SK-N-SH treated with all-trans-retinoic acid at 6 μM for 48 hours (cell line): Measurements from ENCODE around the gene FBLN2.

Source experiments
- ATAC-seq: fragments of 200-7000 bp; cut with Tn5 transposase; 3 replicates; pipeline ENCODE4 v1.9.1; 2020; ENCODE audit warnings: mild to moderate bottlenecking, moderate library complexity
- ARNTL ChIP-seq: fragments of 450-650 bp; formaldehyde crosslinking; IDR thresholded peaks from 2 replicates; pipeline ENCODE4 v1.5.0; 2020; ENCODE audit warnings: low read depth, mild to moderate bottlenecking, moderate library complexity, borderline replicate concordance
- BACH2 ChIP-seq: fragments of 250-450 bp; sonication (Bioruptor Pico); IDR thresholded peaks from 2 replicates; pipeline ENCODE4 v1.9.0; 2021; ENCODE audit warnings: mild to moderate bottlenecking, borderline replicate concordance
- CREB5 ChIP-seq: fragments of 250-450 bp; sonication (Bioruptor Pico); IDR thresholded peaks from 2 replicates; pipeline ENCODE4 v1.5.1; 2020; ENCODE audit warnings: low read depth, mild to moderate bottlenecking, moderate library complexity
- CSDC2 ChIP-seq: fragments of 250-450 bp; sonication (Bioruptor Pico); IDR thresholded peaks from 2 replicates; pipeline ENCODE4 v1.5.0; 2020; ENCODE audit warnings: mild to moderate bottlenecking, moderate library complexity
- ESRRG ChIP-seq: fragments of 250-450 bp; sonication (Bioruptor Pico); IDR thresholded peaks from 2 replicates; pipeline ENCODE4 v1.6.1; 2021; ENCODE audit warnings: mild to moderate bottlenecking
- GLIS3 ChIP-seq: fragments of 250-450 bp; sonication (Bioruptor Pico); IDR thresholded peaks from 2 replicates; pipeline ENCODE4 v1.5.0; 2020; ENCODE audit warnings: mild to moderate bottlenecking, moderate library complexity
- ISL1 ChIP-seq: fragments of 250-450 bp; sonication (Bioruptor Pico); IDR thresholded peaks from 2 replicates; pipeline ENCODE4 v2.1.2; 2022; ENCODE audit warnings: mild to moderate bottlenecking, moderate library complexity
- OSR1 ChIP-seq: fragments of 250-450 bp; sonication (Bioruptor Pico); IDR thresholded peaks from 2 replicates; pipeline ENCODE4 v1.8.0; 2022; ENCODE audit warnings: moderate library complexity, mild to moderate bottlenecking, inconsistent platforms
- POU6F1 ChIP-seq: fragments of 250-450 bp; sonication (Bioruptor Pico); IDR thresholded peaks from 2 replicates; pipeline ENCODE4 v1.8.0; 2021; ENCODE audit warnings: low read depth, mild to moderate bottlenecking, moderate library complexity, borderline replicate concordance
- PPARA ChIP-seq: fragments of 250-450 bp; sonication (Bioruptor Pico); IDR thresholded peaks from 2 replicates; pipeline ENCODE4 v1.5.0; 2020; ENCODE audit warnings: mild to moderate bottlenecking, borderline replicate concordance
- RARB ChIP-seq: fragments of 250-450 bp; sonication (Bioruptor Pico); IDR thresholded peaks from 2 replicates; pipeline ENCODE4 v1.8.0; 2021; ENCODE audit warnings: mild to moderate bottlenecking, moderate library complexity
- SNAI2 ChIP-seq: fragments of 250-450 bp; sonication (Bioruptor Pico); IDR thresholded peaks from 2 replicates; pipeline ENCODE4 v1.5.0; 2020; ENCODE audit warnings: mild to moderate bottlenecking, moderate library complexity
- TCF4 ChIP-seq: fragments of 250-450 bp; sonication (Bioruptor Pico); IDR thresholded peaks from 2 replicates; pipeline ENCODE4 v1.8.0; 2021; ENCODE audit warnings: mild to moderate bottlenecking, moderate library complexity, borderline replicate concordance
- TOX ChIP-seq: fragments of 250-450 bp; sonication (Bioruptor Pico); IDR thresholded peaks from 2 replicates; pipeline ENCODE4 v1.8.0; 2021; ENCODE audit warnings: mild to moderate bottlenecking, moderate library complexity, borderline replicate concordance
- TSHZ2 ChIP-seq: fragments of 250-450 bp; sonication (Bioruptor Pico); IDR thresholded peaks from 2 replicates; pipeline ENCODE4 v1.5.0; 2020; ENCODE audit warnings: mild to moderate bottlenecking, moderate library complexity
- ZC3H10 ChIP-seq: fragments of 250-450 bp; sonication (Bioruptor Pico); IDR thresholded peaks from 2 replicates; pipeline ENCODE4 v1.5.1; 2021; ENCODE audit warnings: mild to moderate bottlenecking, moderate library complexity
- ZFP3 ChIP-seq: fragments of 250-450 bp; sonication (Bioruptor Pico); IDR thresholded peaks from 2 replicates; pipeline ENCODE4 v1.5.0; 2020; ENCODE audit warnings: mild to moderate bottlenecking, moderate library complexity
- ZFP30 ChIP-seq: fragments of 450-650 bp; formaldehyde crosslinking; IDR thresholded peaks from 2 replicates; pipeline ENCODE4 v1.5.0; 2022; ENCODE audit warnings: mild to moderate bottlenecking, moderate library complexity
- ZNF70 ChIP-seq: fragments of 450-650 bp; formaldehyde crosslinking; IDR thresholded peaks from 2 replicates; pipeline ENCODE4 v1.5.0; 2020; ENCODE audit warnings: mild to moderate bottlenecking, moderate library complexity
- TF ChIP-seq, protein P1 (sequence below): fragments of 250-450 bp; sonication (Bioruptor Pico); IDR thresholded peaks from 2 replicates; pipeline ENCODE4 v1.5.1; 2021; ENCODE audit warnings: mild to moderate bottlenecking, moderate library complexity
- TF ChIP-seq, protein P2 (sequence below): fragments of 250-450 bp; sonication (Bioruptor Pico); IDR thresholded peaks from 2 replicates; pipeline ENCODE4 v1.8.0; 2020; ENCODE audit warnings: mild to moderate bottlenecking, moderate library complexity, borderline replicate concordance

Gene FBLN2

DNA sequence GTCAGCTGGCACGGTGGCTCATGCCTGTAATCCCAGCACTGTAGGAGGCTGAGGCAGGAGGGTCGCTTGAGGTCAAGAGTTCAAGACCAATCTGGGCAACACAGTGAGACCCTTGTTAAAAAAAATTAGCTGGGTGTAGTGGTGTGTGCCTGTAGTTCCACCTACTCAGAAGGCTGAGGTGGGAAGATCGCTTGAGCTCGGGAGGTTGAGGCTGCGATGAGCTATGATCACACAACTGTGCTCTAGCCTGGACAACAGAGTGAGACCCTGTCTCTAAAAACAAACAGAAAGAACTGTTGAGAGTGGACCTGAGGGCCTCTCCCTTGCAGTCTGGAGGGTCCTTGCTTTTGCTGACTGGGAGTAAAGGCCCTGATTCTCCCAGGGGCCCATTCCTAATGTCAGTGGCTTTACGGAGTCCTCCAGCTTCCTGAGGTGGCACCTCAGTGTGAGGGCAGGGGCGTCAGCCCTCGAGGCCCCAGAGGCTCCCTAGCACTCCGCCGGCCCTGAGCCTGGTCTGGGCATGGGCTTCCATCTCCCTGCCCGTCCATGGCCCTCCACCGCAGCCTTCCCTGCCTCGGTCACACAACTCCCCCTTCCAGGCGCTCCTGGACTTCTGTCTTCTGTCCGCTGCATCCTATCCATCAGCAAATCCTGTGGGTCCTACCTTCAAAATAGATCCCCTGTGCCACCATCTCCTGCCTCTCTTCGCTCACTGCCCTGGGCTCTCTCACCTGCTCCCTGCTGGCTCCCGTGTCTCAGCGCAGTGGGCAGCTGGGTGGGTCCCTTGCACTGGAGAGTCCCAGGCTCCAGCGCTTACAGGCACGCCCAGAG is 19.0 kb downstream of the FBLN2 start:
- ATAC-seq, result no peak
- no peak for TF ChIP-seq ARNTL
- TF ChIP-seq ZFP30 (CRISPR knock-in tag), result no peak
- TF ChIP-seq SNAI2 (CRISPR knock-in tag), result no peak
- TF ChIP-seq ESRRG, result no peak
- no peak for TF ChIP-seq CSDC2
- no peak for TF ChIP-seq BACH2 (CRISPR knock-in tag)
- TF ChIP-seq RARB (CRISPR knock-in tag), result no peak
- TF ChIP-seq, protein P1, sequence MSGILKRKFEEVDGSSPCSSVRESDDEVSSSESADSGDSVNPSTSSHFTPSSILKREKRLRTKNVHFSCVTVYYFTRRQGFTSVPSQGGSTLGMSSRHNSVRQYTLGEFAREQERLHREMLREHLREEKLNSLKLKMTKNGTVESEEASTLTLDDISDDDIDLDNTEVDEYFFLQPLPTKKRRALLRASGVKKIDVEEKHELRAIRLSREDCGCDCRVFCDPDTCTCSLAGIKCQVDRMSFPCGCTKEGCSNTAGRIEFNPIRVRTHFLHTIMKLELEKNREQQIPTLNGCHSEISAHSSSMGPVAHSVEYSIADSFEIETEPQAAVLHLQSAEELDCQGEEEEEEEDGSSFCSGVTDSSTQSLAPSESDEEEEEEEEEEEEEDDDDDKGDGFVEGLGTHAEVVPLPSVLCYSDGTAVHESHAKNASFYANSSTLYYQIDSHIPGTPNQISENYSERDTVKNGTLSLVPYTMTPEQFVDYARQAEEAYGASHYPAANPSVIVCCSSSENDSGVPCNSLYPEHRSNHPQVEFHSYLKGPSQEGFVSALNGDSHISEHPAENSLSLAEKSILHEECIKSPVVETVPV, result no peak

DNA sequence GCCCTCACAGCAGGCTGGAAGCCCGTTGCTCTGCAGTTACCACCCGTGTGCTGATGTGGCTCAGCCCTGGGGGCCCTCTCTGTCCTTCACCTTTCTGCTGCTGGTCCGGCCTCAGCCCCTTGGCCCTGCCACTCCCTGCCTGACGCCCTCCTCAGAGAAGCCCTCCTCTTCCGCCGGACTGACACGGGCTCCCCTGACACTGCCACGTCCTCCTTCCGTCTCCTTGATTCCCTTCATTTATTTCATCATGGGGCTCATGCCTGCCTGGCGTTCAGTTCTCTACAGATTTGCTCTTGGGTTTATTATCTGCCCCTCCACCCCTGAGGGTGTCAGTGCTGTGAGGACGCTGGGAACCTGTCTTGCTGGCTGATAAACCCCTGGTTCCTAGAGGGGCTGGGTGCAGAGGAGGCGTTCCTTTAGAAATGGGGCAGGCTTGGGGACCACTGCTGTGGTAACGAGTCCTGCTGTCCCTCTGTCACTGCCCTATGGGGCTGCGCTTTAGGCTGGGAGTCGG is 19.6 kb downstream of the FBLN2 start:
- no peak for ATAC-seq
- TF ChIP-seq TSHZ2 (no peak), ZFP3 (CRISPR knock-in tag) (no peak), ARNTL (no peak), POU6F1 (CRISPR knock-in tag) (no peak), PPARA (CRISPR knock-in tag) (no peak), OSR1 (no peak), ZNF70 (CRISPR knock-in tag) (no peak), ZFP30 (CRISPR knock-in tag) (no peak), TOX (no peak), ESRRG (no peak), GLIS3 (CRISPR knock-in tag) (no peak), SNAI2 (CRISPR knock-in tag) (no peak), CSDC2 (no peak), CREB5 (CRISPR knock-in tag) (no peak), TCF4 (CRISPR knock-in tag) (no peak), ISL1 (CRISPR knock-in tag) (no peak), ZC3H10 (no peak), BACH2 (CRISPR knock-in tag) (no peak)

DNA sequence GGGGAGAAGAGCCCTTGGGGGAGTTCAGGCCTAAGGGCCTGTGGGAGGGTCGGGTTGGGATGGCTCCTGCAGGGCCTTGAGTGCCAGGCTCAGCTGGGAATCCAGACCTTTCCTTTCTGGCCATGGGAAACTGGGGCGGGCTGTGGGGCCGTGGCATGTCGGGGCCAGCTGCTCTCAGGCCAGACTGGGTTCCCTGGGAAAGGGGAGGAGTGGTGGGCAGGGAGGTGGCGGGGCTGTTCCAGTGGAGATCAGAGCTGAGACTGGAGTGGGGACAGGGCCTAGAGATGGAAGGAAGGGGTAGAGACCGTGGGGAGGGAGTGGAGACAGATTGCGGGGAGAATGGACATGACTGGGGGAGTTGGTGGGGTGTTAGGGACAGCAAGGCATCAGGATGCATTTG is 20.3 kb downstream of the FBLN2 start:
- no peak for ATAC-seq
- TF ChIP-seq CREB5 (CRISPR knock-in tag), result no peak
- TF ChIP-seq, protein P2, sequence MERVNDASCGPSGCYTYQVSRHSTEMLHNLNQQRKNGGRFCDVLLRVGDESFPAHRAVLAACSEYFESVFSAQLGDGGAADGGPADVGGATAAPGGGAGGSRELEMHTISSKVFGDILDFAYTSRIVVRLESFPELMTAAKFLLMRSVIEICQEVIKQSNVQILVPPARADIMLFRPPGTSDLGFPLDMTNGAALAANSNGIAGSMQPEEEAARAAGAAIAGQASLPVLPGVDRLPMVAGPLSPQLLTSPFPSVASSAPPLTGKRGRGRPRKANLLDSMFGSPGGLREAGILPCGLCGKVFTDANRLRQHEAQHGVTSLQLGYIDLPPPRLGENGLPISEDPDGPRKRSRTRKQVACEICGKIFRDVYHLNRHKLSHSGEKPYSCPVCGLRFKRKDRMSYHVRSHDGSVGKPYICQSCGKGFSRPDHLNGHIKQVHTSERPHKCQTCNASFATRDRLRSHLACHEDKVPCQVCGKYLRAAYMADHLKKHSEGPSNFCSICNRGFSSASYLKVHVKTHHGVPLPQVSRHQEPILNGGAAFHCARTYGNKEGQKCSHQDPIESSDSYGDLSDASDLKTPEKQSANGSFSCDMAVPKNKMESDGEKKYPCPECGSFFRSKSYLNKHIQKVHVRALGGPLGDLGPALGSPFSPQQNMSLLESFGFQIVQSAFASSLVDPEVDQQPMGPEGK, result no peak
